ENCODE results near the gene GMDS.

Gene GMDS

GRCh38 chr6:1645466-1646185 lies 599.8 kb downstream of the GMDS start:
- Histone ChIP-seq H3K9me3 (ENCODE audit: insufficient read depth, low read length) (no peaks in the 10 kb centered on the region), H2AFZ (ENCODE audit: low read depth, low read length) (no peak overlapping the region), H3K27me3 (ENCODE audit: low read depth, low read length) (no peaks in the 10 kb centered on the region), H3K4me2 (ENCODE audit: low read length) (no peak overlapping the region), H3K36me3 (replicated peaks; ENCODE audit: low read depth, low read length) (no peaks in the 10 kb centered on the region), H3K79me2 (ENCODE audit: low read length) (no peaks in the 10 kb centered on the region), H3K4me1 (ENCODE audit: low read length) (no peaks in the 10 kb centered on the region; the same call in 1 of the 2 replicates), H3K27ac (ENCODE audit: low read length) (no peak overlapping the region), H3K9ac (ENCODE audit: low read length) (no peak overlapping the region), H4K20me1 (ENCODE audit: insufficient read depth, low read length) (no peaks in the 10 kb centered on the region), H3K4me3 (ENCODE audit: low read length) (no peak overlapping the region)
- no peak for TF ChIP-seq EZH2phosphoT487 (IDR thresholded peaks at IDR 0.05; ENCODE audit: low read depth)
- TF ChIP-seq, protein P1, sequence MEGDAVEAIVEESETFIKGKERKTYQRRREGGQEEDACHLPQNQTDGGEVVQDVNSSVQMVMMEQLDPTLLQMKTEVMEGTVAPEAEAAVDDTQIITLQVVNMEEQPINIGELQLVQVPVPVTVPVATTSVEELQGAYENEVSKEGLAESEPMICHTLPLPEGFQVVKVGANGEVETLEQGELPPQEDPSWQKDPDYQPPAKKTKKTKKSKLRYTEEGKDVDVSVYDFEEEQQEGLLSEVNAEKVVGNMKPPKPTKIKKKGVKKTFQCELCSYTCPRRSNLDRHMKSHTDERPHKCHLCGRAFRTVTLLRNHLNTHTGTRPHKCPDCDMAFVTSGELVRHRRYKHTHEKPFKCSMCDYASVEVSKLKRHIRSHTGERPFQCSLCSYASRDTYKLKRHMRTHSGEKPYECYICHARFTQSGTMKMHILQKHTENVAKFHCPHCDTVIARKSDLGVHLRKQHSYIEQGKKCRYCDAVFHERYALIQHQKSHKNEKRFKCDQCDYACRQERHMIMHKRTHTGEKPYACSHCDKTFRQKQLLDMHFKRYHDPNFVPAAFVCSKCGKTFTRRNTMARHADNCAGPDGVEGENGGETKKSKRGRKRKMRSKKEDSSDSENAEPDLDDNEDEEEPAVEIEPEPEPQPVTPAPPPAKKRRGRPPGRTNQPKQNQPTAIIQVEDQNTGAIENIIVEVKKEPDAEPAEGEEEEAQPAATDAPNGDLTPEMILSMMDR (IDR thresholded peaks at IDR 0.05; ENCODE audit: low read depth, low read length), result no peak

DNA sequence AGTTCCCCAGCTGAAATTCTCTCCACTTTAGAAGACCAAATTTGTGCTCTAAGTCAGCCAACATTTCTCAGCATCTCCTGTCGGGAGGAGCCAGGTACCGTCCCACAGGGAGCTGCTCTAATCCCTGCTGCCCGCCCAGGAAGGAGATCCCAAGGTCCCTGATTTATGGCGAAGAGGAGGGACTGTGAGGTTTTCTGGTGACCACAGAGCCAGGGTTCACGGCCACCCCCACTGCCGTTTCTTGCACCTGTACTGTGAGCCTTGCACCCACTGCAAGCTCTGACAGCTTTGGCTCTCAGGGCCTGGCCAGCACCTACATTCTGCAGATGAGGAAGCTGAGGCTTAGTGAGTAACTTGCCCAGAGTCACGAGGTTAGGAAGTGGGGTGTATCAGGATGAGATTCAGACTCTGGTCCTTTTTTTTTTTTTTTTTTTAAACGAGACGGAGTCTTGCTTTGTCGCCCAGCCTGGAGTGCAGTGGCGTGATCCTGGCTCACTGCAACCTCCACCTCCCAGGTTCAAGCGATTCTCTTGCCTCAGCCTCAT lies 600.8 kb downstream of the GMDS start:
- Histone ChIP-seq H3K9me3 (ENCODE audit: insufficient read depth, low read length) (no peaks in the 10 kb centered on the region), H3K36me3 (replicated peaks; ENCODE audit: low read depth, low read length) (no peaks in the 10 kb centered on the region), H3K4me3 (ENCODE audit: low read length) (no peak overlapping the region), H3K4me1 (ENCODE audit: low read length) (no peaks in the 10 kb centered on the region; the same call in 1 of the 2 replicates), H3K27me3 (ENCODE audit: low read depth, low read length) (no peaks in the 10 kb centered on the region), H3K27ac (ENCODE audit: low read length) (no peak overlapping the region), H3K9ac (ENCODE audit: low read length) (no peak overlapping the region), H3K4me2 (ENCODE audit: low read length) (no peak overlapping the region), H3K79me2 (ENCODE audit: low read length) (no peaks in the 10 kb centered on the region), H4K20me1 (ENCODE audit: insufficient read depth, low read length) (no peaks in the 10 kb centered on the region), H2AFZ (ENCODE audit: low read depth, low read length) (no peak overlapping the region)
- no peak for TF ChIP-seq EZH2phosphoT487 (IDR thresholded peaks at IDR 0.05; ENCODE audit: low read depth)
- TF ChIP-seq, protein P1 (IDR thresholded peaks at IDR 0.05; ENCODE audit: low read depth, low read length), result no peak

- Histone ChIP-seq H3K4me2 (ENCODE audit: low read length) (no peak overlapping the region), H3K4me1 (ENCODE audit: low read length) (no peaks in the 10 kb centered on the region; the same call in 1 of the 2 replicates), H3K27ac (ENCODE audit: low read length) (no peak overlapping the region), H4K20me1 (ENCODE audit: insufficient read depth, low read length) (no peaks in the 10 kb centered on the region), H3K36me3 (replicated peaks; ENCODE audit: low read depth, low read length) (no peaks in the 10 kb centered on the region), H3K9ac (ENCODE audit: low read length) (no peak overlapping the region), H3K27me3 (ENCODE audit: low read depth, low read length) (no peaks in the 10 kb centered on the region), H3K4me3 (ENCODE audit: low read length) (no peak overlapping the region), H3K9me3 (ENCODE audit: insufficient read depth, low read length) (no peaks in the 10 kb centered on the region), H2AFZ (ENCODE audit: low read depth, low read length) (no peak overlapping the region), H3K79me2 (ENCODE audit: low read length) (no peaks in the 10 kb centered on the region)
- TF ChIP-seq, protein P1 (IDR thresholded peaks at IDR 0.05; ENCODE audit: low read depth, low read length), result no peak
- no peak for TF ChIP-seq EZH2phosphoT487 (IDR thresholded peaks at IDR 0.05; ENCODE audit: low read depth)
Observed at GRCh38 chr6:1643830-1644445, 601.5 kb downstream of the GMDS start.

GRCh38 chr6:1643111-1643510 lies 602.3 kb downstream of the GMDS start:
- no peaks in the 10 kb centered on the region for H3K9me3 ChIP-seq (ENCODE audit: insufficient read depth, low read length)

More at GRCh38 chr6:1643111-1643510, 602.3 kb downstream of the GMDS start:
- Histone ChIP-seq H3K27me3 (ENCODE audit: low read depth, low read length) (no peaks in the 10 kb centered on the region), H3K36me3 (replicated peaks; ENCODE audit: low read depth, low read length) (no peaks in the 10 kb centered on the region), H3K4me1 (ENCODE audit: low read length) (peaks cover under 1% of the 10 kb centered on the region), H3K4me3 (ENCODE audit: low read length) (no peak overlapping the region), H4K20me1 (ENCODE audit: insufficient read depth, low read length) (no peaks in the 10 kb centered on the region), H3K79me2 (ENCODE audit: low read length) (no peaks in the 10 kb centered on the region), H3K27ac (ENCODE audit: low read length) (no peak overlapping the region), H3K4me2 (ENCODE audit: low read length) (no peak overlapping the region), H3K9ac (ENCODE audit: low read length) (no peak overlapping the region), H2AFZ (ENCODE audit: low read depth, low read length) (no peak overlapping the region)
- TF ChIP-seq, protein P1 (IDR thresholded peaks at IDR 0.05; ENCODE audit: low read depth, low read length), result no peak
- TF ChIP-seq EZH2phosphoT487 (IDR thresholded peaks at IDR 0.05; ENCODE audit: low read depth), result no peak

Data from OCI-LY3 (cell line).